HG03135 (cell line): ENCODE data around the gene PTBP1.
"Not testable (repeated sequence)": the region's sequence is repeated elsewhere in the genome, so short reads cannot be mapped to it uniquely, and the experiment has no call there.

Source experiments
- ATAC-seq: cut with Tn5 transposase; IDR thresholded peaks from one replicate; pipeline ENCODE4 v1.9.1; 2021; ENCODE audit warnings: mild to moderate bottlenecking, moderate library complexity; ENCODE audit not compliant: unreplicated experiment

PTBP1 gene

DNA sequence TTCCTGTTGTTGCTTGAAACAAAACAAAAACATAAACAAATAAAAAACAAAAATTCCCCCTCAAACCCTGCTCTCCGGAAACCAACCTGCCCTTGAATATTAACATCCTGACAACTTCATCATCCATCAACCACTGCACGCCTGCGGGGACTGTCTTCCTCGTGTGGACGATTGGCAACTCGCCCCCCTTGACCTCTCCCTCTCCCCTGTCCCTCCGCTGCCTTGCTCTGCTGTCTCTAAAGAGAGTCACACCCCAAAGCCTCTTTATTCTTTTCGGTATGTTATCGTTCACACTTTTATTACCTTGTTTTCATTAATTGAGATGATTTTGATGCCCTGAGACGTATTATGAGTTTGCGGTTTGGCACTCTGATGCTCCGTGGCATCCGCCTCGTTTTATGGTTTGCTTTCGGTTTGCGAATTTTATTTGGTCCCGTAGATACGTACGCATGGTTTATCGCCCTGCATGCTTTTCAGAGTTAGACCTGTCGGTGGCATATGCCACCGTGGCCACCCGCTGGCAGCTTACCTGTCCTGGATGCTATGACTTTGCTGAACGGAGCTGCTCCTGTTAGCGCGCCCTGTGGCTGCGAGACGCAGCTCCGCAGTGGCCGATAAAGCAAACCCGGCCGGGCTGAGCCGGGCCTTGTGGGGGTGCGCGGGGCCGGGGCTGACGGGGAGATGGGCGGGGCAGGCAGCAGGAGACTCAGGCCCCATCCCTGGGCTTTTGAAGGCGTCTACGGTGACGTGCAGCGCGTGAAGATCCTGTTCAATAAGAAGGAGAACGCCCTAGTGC, 10.6 kb downstream of the PTBP1 start:
- no peak for ATAC-seq

GRCh38 chr19:808423-808775, 11.1 kb downstream of the PTBP1 start:
- ATAC-seq = no peak

GRCh38 chr19:810077-810855, 13.0 kb downstream of the PTBP1 start:
- ATAC-seq = no peak

- no peak for ATAC-seq
These were observed 13.7 kb downstream of the PTBP1 start for GRCh38 chr19:810883-811489.

DNA sequence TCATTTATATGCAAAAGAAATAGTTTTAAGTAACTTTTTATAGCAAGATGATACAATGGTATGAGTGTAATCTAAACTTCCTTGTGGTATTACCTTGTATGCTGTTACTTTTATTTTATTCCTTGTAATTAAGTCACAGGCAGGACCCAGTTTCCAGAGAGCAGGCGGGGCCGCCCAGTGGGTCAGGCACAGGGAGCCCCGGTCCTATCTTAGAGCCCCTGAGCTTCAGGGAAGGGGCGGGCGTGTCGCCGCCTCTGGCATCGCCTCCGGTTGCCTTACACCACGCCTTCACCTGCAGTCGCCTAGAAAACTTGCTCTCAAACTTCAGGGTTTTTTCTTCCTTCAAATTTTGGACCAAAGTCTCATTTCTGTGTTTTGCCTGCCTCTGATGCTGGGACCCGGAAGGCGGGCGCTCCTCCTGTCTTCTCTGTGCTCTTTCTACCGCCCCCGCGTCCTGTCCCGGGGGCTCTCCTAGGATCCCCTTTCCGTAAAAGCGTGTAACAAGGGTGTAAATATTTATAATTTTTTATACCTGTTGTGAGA, 14.3 kb downstream of the PTBP1 start:
- ATAC-seq = no peak

GRCh38 chr19:812049-812746, 14.9 kb downstream of the PTBP1 start:
- ATAC-seq = no peak

DNA sequence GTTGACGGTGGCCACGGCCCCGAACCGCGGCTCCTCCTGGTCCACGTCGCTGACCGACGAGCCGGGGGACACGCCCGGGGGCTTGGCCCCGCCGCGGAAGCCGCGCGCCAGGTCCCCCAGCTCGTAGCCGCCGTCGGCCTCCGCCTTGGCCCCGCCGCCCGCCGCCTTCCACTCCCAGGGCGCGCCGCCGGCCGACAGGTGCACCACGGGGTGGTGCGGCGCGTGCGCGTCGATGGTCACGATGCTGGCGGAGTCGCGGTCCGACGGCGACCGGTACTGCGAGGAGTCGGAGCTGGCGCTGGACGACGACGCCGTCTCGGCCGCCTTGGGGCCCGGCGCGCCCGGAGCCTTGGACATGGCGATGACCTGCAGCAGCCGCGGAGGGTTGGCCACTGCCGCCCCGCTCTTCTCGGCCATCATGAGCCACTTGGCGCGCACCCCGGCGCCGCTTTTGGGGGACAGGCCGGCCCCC, 15.5 kb downstream of the PTBP1 start:
- ATAC-seq = no peak

- no peak for ATAC-seq
These were observed 16.2 kb downstream of the PTBP1 start for GRCh38 chr19:813219-814151.

GRCh38 chr19:814152-815078, 17.2 kb downstream of the PTBP1 start:
- ATAC-seq = no peak

GRCh38 chr19:815079-815774, 18.0 kb downstream of the PTBP1 start:
- no peak for ATAC-seq

- no peak for ATAC-seq
These were observed 18.7 kb downstream of the PTBP1 start for GRCh38 chr19:815775-816499.

- ATAC-seq = no peak
These were observed 19.2 kb downstream of the PTBP1 start for GRCh38 chr19:816500-816857.

- ATAC-seq = not testable (repeated sequence)
These were observed 23.0 kb downstream of the PTBP1 start for GRCh38 chr19:820212-820611.

DNA sequence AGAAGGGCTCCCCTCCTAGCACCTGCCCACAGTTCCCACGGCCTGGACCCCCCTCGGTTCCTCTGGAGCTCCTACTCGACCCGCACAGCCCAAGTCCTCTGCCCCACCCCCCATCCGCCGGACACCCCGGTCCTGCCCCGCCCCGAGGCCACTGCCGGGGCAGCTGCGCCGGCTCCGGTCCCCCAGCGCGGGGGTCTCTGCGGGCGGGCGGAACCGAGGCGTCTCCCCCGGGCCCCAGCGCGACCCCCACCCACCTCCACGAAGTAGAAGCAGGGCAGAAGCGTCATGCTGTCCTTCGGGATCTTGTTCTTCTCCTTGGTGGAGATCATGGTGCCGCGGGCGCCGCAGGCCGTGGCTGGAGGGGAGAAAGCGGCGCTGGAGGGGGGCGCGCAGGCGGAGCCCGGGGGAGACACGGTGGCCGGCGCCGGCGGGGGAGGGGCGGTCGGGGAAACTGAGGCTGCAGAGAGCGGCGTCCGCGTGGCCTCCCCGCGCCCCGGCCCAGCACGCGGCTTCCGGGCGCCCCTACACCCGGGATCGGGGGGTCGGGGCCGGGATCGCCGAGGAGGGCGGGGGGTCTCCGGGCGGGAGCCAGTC, 24.1 kb downstream of the PTBP1 start:
- no peak for ATAC-seq

DNA sequence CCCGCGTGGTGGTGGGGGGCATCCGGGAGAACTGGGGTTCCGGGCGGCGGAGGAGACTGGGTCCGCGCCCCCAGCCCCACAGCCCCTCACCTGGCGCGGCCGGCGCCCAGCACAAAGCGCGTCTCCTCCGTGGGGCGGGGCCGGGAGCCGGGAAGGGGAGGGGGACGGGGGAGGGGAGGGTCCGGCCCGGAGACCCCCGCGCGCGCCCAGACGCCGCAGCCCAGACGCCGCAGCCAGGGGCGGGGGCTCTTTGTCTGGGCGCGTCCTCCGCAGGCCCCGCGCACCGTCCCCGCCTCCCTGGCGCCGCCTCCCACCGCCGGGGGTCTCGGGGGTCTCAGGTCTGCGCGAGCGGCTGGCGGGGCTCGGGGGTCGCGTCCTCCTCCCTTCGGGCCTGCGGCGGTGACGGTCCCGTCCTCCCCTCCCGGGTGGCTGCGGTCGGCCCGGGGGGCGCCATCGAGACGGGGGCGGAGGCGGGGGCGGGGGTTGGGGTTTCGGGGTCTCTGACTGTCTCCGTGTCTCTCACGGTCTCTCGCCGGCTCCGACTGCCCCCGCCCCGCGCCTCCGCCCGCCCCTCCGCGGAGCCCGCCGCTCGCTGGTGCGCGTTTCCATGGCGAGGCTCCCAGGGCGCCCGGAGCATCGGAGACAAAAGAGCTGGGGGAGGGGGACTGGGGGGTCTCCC, 24.7 kb downstream of the PTBP1 start, which contains the start of gene PLPPR3:
Gene PLPPR3, minus strand, starts transcription at position 131 of the 679 bp plus-strand sequence. CDS start 396 bp downstream, outside the sequence.
- no peak for ATAC-seq

- ATAC-seq = no peak
These were observed 26.4 kb downstream of the PTBP1 start for GRCh38 chr19:823565-824121.
